PC-9 (cell line): Measurements from ENCODE around the gene CCDC170. TPM values are rescaled to one million over a fixed set of nuclear protein-coding genes. Genes with fewer than 3 reads are reported as not detected.
"Not testable (repeated sequence)": the region's sequence is repeated elsewhere in the genome, so short reads cannot be mapped to it uniquely, and the experiment has no call there.

Experiments
- BruUV-seq: library from RNA; stranded (reverse); fragments of 400-500 nt; replicated peaks from 2 replicates; lab custom pipeline; 2021; lab: Mats Ljungman, UMichigan
- CTCF ChIA-PET: fragments of 300-600 bp; sonication (Branson Sonifier 250); formaldehyde crosslinking; loops from one replicate; lab custom pipeline; 2022; ENCODE audit warnings: antibody characterized with exemption; lab: Charles Lee
- POLR2A ChIA-PET: fragments of 300-600 bp; sonication (Branson Sonifier 250); formaldehyde crosslinking; loops from one replicate; lab custom pipeline; 2022; ENCODE audit warnings: antibody characterized with exemption; ENCODE audit not compliant: unreplicated experiment; lab: Charles Lee
- DNase-seq, 2 experiments: peaks; one replicate each; pipeline versions ENCODE4 v3.0.0 to v3.0.0-alpha.2; 2015 to 2022; ENCODE audit warnings: mixed read lengths in 1 of 2
- H2AFZ ChIP-seq: fragments of 200-600 bp; sonication (generic); 2 replicates; pipeline ENCODE4 v1.8.1; 2017; ENCODE audit warnings: antibody characterized with exemption
- H3F3A ChIP-seq: fragments of 200-600 bp; sonication (generic); 2 replicates; pipeline ENCODE4 v1.8.1; 2017; ENCODE audit warnings: antibody characterized with exemption, mild to moderate bottlenecking, low read depth; ENCODE audit not compliant: insufficient read depth
- H3K27ac ChIP-seq: fragments of 200-600 bp; sonication (generic); 2 replicates; pipeline ENCODE4 v1.6.1; 2016; ENCODE audit warnings: mixed run types
- H3K27me3 ChIP-seq: fragments of 200-600 bp; sonication (generic); 2 replicates; pipeline ENCODE4 v1.6.1; 2016; ENCODE audit warnings: low read depth, mixed run types; ENCODE audit not compliant: insufficient read depth
- H3K36me3 ChIP-seq: fragments of 200-600 bp; sonication (generic); 2 replicates; pipeline ENCODE4 v1.6.1; 2016; ENCODE audit warnings: low read depth, mixed run types
- H3K4me1 ChIP-seq: fragments of 200-600 bp; sonication (generic); replicated peaks from 2 replicates; pipeline ENCODE4 v1.6.1; 2016; ENCODE audit warnings: mixed run types; ENCODE audit not compliant: insufficient read depth
- H3K4me2 ChIP-seq: fragments of 200-600 bp; sonication (generic); 2 replicates; pipeline ENCODE4 v1.6.1; 2017; ENCODE audit warnings: mixed run types
- H3K4me3 ChIP-seq: fragments of 200-600 bp; sonication (generic); 2 replicates; pipeline ENCODE4 v1.6.1; 2016; ENCODE audit warnings: mixed run types
- H3K79me2 ChIP-seq: fragments of 200-600 bp; sonication (generic); 2 replicates; pipeline ENCODE4 v1.6.1; 2017; ENCODE audit warnings: low read depth, mixed run types
- H3K9me2 ChIP-seq: fragments of 200-600 bp; sonication (generic); 2 replicates; pipeline ENCODE4 v1.8.1; 2017; ENCODE audit warnings: mild to moderate bottlenecking; ENCODE audit not compliant: insufficient read depth
- H3K9me3 ChIP-seq: fragments of 200-600 bp; sonication (generic); 2 replicates; pipeline ENCODE4 v1.8.1; 2016; ENCODE audit warnings: low read depth; ENCODE audit not compliant: insufficient read depth
- H4K20me1 ChIP-seq: fragments of 200-600 bp; sonication (generic); 2 replicates; pipeline ENCODE4 v1.8.1; 2017; ENCODE audit not compliant: insufficient read depth
- EZH2 ChIP-seq: fragments of 200-600 bp; sonication (generic); IDR thresholded peaks from 2 replicates; pipeline ENCODE4 v1.8.0; 2017; ENCODE audit warnings: antibody characterized with exemption, low read depth
- intact Hi-C: fragments of 100-400 bp; cut with micrococcal nuclease; formaldehyde crosslinking; loops from one replicate; pipeline ENCODE4 v1.10.0; 2022; ENCODE audit not compliant: unreplicated experiment
- total RNA-seq: library from RNA; stranded (reverse); gene quantifications from 2 replicates; pipeline ENCODE4 v1.2.3, GENCODE V29; 2021
- TF ChIP-seq, protein P1 (sequence below): fragments of 200-600 bp; sonication (generic); conservative IDR thresholded peaks from 2 replicates; pipeline ENCODE4 v1.6.1; 2017; ENCODE audit warnings: mixed run types, antibody characterized with exemption, mild to moderate bottlenecking, moderate library complexity

Gene CCDC170
- total RNA-seq, 1 experiment from 2014 or later = 1.6 TPM

GRCh38 chr6:151537556-151537955, 43.7 kb downstream of the CCDC170 start:
- Histone ChIP-seq H3F3A (no peaks in the 10 kb centered on the region), H3K27ac (no peak overlapping the region), H3K9me3 (0 out of 2 replicates have a peak, but pooled peaks cover 5% of the 10 kb centered on the region), H3K4me1 (no peaks in the 10 kb centered on the region), H2AFZ (no peak overlapping the region), H3K27me3 (no peaks in the 10 kb centered on the region), H4K20me1 (no peaks in the 10 kb centered on the region), H3K79me2 (no peaks in the 10 kb centered on the region), H3K4me2 (no peak overlapping the region), H3K9me2 (no peaks in the 10 kb centered on the region), H3K36me3 (no peaks in the 10 kb centered on the region), H3K4me3 (no peak overlapping the region)
- DNase-seq = no peak
- ChIA-PET CTCF (no interaction called here), POLR2A (interaction anchor here (0.7 kb wide), 1 partner anchor 147 kb away, joined by 10 read pairs; no protein-coding TSS in a partner anchor)
- TF ChIP-seq, protein P1, sequence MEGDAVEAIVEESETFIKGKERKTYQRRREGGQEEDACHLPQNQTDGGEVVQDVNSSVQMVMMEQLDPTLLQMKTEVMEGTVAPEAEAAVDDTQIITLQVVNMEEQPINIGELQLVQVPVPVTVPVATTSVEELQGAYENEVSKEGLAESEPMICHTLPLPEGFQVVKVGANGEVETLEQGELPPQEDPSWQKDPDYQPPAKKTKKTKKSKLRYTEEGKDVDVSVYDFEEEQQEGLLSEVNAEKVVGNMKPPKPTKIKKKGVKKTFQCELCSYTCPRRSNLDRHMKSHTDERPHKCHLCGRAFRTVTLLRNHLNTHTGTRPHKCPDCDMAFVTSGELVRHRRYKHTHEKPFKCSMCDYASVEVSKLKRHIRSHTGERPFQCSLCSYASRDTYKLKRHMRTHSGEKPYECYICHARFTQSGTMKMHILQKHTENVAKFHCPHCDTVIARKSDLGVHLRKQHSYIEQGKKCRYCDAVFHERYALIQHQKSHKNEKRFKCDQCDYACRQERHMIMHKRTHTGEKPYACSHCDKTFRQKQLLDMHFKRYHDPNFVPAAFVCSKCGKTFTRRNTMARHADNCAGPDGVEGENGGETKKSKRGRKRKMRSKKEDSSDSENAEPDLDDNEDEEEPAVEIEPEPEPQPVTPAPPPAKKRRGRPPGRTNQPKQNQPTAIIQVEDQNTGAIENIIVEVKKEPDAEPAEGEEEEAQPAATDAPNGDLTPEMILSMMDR = no peak
- TF ChIP-seq EZH2 = no peak
- no TSS peak for BruUV-seq
- intact Hi-C loops = no loop called here

- Histone ChIP-seq H3K36me3 (no peaks in the 10 kb centered on the region), H3K9me3 (0 out of 2 replicates have a peak, but pooled peaks cover 5% of the 10 kb centered on the region), H3K27ac (no peak overlapping the region), H3K4me1 (no peaks in the 10 kb centered on the region), H3F3A (no peaks in the 10 kb centered on the region), H3K4me2 (no peak overlapping the region), H2AFZ (no peak overlapping the region), H3K4me3 (no peak overlapping the region), H4K20me1 (no peaks in the 10 kb centered on the region), H3K9me2 (no peaks in the 10 kb centered on the region), H3K79me2 (no peaks in the 10 kb centered on the region), H3K27me3 (no peaks in the 10 kb centered on the region)
- DNase-seq = no peak
- intact Hi-C loops = no loop called here
- TF ChIP-seq, protein P1 = no peak
- TF ChIP-seq EZH2 = no peak
- BruUV-seq = no TSS peak
- CTCF ChIA-PET = no interaction called here
- POLR2A ChIA-PET = no interaction called here
Measured at GRCh38 chr6:151539506-151540268, 45.9 kb downstream of the CCDC170 start.

GRCh38 chr6:151544453-151544852, 50.6 kb downstream of the CCDC170 start:
- DNase-seq = no peak
- no peaks in the 10 kb centered on the region for H3K4me1 ChIP-seq
- no peaks in the 10 kb centered on the region for H4K20me1 ChIP-seq
- no peak for TF ChIP-seq EZH2
- TF ChIP-seq, protein P1 = no peak
- H2AFZ ChIP-seq = no peak overlapping the region
- H3K27ac ChIP-seq = no peak overlapping the region
- ChIA-PET POLR2A (interaction anchor here (0.6 kb wide), 1 partner anchor 34 kb away, joined by 3 read pairs; no protein-coding TSS in a partner anchor), CTCF (no interaction called here)
- intact Hi-C loops = no loop called here
- H3K4me3 ChIP-seq = no peak overlapping the region
- H3K4me2 ChIP-seq = no peak overlapping the region
- no peaks in the 10 kb centered on the region for H3K9me2 ChIP-seq
- 0 out of 2 replicates have a peak, but pooled peaks cover 3% of the 10 kb centered on the region for H3K9me3 ChIP-seq
- no peaks in the 10 kb centered on the region for H3K27me3 ChIP-seq
- no peaks in the 10 kb centered on the region for H3K79me2 ChIP-seq
- no peaks in the 10 kb centered on the region for H3K36me3 ChIP-seq
- no TSS peak for BruUV-seq
- no peaks in the 10 kb centered on the region for H3F3A ChIP-seq

DNA sequence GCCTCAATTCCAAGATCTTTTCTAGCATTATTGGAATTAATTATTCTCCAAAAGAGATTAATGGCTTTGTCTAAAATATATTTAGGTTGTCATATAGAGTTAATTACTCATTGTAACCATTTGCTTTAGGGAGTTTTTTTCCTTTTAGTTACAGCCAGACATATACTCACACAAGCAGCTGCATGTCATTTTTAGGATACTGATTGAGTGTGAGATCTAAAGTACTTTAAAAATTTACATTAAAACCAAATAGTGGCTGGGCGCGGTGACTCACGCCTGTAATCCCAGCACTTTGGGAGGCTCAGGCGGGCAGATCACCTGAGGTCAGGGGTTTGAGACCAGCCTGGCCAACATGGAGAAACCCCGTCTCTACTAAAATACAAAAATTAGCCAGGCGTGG, 51.1 kb downstream of the CCDC170 start:
- H3K4me3 ChIP-seq, H2AFZ ChIP-seq, CTCF ChIA-PET, DNase-seq, H3K4me1 ChIP-seq, H3K9me2 ChIP-seq, H3K27me3 ChIP-seq, intact Hi-C loops, H3K79me2 ChIP-seq, H4K20me1 ChIP-seq, H3K4me2 ChIP-seq, H3K9me3 ChIP-seq, H3F3A ChIP-seq, H3K27ac ChIP-seq, BruUV-seq, H3K36me3 ChIP-seq, POLR2A ChIA-PET: not testable (repeated sequence)
